ENCODE data around the gene ACSL3.
"Not testable (repeated sequence)": the region's sequence is repeated elsewhere in the genome, so short reads cannot be mapped to it uniquely, and the experiment has no call there.

- not testable (repeated sequence) for TF ChIP-seq ZNF138 (CRISPR knock-in tag; conservative IDR thresholded peaks at IDR 0.05); USF2 (CRISPR knock-in tag; IDR thresholded peaks at IDR 0.05); ZNF232 (CRISPR knock-in tag; IDR thresholded peaks at IDR 0.05); SP1 (CRISPR knock-in tag; conservative IDR thresholded peaks at IDR 0.05); SMAD3 (CRISPR knock-in tag; IDR thresholded peaks at IDR 0.05; ENCODE audit: borderline replicate concordance); ELF4 (CRISPR knock-in tag; IDR thresholded peaks at IDR 0.05; ENCODE audit: low read depth); ATF2 (CRISPR knock-in tag; IDR thresholded peaks at IDR 0.05; ENCODE audit: borderline replicate concordance, low read depth)
- TF ChIP-seq, protein P1, sequence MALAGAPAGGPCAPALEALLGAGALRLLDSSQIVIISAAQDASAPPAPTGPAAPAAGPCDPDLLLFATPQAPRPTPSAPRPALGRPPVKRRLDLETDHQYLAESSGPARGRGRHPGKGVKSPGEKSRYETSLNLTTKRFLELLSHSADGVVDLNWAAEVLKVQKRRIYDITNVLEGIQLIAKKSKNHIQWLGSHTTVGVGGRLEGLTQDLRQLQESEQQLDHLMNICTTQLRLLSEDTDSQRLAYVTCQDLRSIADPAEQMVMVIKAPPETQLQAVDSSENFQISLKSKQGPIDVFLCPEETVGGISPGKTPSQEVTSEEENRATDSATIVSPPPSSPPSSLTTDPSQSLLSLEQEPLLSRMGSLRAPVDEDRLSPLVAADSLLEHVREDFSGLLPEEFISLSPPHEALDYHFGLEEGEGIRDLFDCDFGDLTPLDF (CRISPR knock-in tag; IDR thresholded peaks at IDR 0.05), result not testable (repeated sequence)
- TF ChIP-seq, protein P2, sequence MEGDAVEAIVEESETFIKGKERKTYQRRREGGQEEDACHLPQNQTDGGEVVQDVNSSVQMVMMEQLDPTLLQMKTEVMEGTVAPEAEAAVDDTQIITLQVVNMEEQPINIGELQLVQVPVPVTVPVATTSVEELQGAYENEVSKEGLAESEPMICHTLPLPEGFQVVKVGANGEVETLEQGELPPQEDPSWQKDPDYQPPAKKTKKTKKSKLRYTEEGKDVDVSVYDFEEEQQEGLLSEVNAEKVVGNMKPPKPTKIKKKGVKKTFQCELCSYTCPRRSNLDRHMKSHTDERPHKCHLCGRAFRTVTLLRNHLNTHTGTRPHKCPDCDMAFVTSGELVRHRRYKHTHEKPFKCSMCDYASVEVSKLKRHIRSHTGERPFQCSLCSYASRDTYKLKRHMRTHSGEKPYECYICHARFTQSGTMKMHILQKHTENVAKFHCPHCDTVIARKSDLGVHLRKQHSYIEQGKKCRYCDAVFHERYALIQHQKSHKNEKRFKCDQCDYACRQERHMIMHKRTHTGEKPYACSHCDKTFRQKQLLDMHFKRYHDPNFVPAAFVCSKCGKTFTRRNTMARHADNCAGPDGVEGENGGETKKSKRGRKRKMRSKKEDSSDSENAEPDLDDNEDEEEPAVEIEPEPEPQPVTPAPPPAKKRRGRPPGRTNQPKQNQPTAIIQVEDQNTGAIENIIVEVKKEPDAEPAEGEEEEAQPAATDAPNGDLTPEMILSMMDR (IDR thresholded peaks at IDR 0.05), result not testable (repeated sequence)
- TF ChIP-seq, protein P3, sequence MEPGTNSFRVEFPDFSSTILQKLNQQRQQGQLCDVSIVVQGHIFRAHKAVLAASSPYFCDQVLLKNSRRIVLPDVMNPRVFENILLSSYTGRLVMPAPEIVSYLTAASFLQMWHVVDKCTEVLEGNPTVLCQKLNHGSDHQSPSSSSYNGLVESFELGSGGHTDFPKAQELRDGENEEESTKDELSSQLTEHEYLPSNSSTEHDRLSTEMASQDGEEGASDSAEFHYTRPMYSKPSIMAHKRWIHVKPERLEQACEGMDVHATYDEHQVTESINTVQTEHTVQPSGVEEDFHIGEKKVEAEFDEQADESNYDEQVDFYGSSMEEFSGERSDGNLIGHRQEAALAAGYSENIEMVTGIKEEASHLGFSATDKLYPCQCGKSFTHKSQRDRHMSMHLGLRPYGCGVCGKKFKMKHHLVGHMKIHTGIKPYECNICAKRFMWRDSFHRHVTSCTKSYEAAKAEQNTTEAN (CRISPR knock-in tag; IDR thresholded peaks at IDR 0.05), result not testable (repeated sequence)
Measured at GRCh38 chr2:222990206-222990605, 129.4 kb downstream of the ACSL3 start.

Data from WTC11 (cell line).